Tibial nerve (tissue), 4 donors: ENCODE measurements around the gene MRPS34. TPM values are rescaled to one million over a fixed set of nuclear protein-coding genes. Genes with fewer than 3 reads are reported as not detected.

Experiments
- DNase-seq, 2 donors: peaks; one replicate each; pipeline ENCODE4 v3.0.0-alpha.2; 2019; ENCODE audit warnings: low spot score in 2 of 2
- H3K27ac ChIP-seq, 4 donors: fragments of 200-600 bp; sonication (generic) in 3 of 4; one replicate each; pipeline ENCODE4 v1.5.1; 2017 to 2019; ENCODE audit warnings: mild to moderate bottlenecking in 1 of 4
- H3K27me3 ChIP-seq, 2 donors: fragments of 200-600 bp; sonication (generic) in 1 of 2; one replicate each; pipeline versions ENCODE4 v1.5.1 to v1.6.0; 2017 to 2019
- H3K36me3 ChIP-seq, 3 donors: fragments of 200-600 bp; sonication (generic); one replicate each; pipeline ENCODE4 v1.5.1; 2018 to 2019
- H3K4me1 ChIP-seq, 4 donors: fragments of 200-600 bp; sonication (generic) in 3 of 4; one replicate each; pipeline ENCODE4 v1.5.1; 2017 to 2019
- H3K4me3 ChIP-seq, 4 donors: fragments of 200-600 bp; sonication (generic) in 3 of 4; one replicate each; pipeline ENCODE4 v1.5.1; 2017 to 2019; ENCODE audit warnings: mild to moderate bottlenecking in 1 of 4, moderate library complexity in 1 of 4
- H3K9me3 ChIP-seq, 4 donors: fragments of 200-600 bp; sonication (generic) in 3 of 4; one replicate each; pipeline ENCODE4 v1.5.1; 2017 to 2019
- CTCF ChIP-seq, 5 experiments: fragments of 200-600 bp in 3 of 5; fragments of 450-650 bp in 2 of 5; sonication (generic) in 3 of 5; IDR thresholded peaks; one replicate each; pipeline ENCODE4 v1.5.1; 2016 to 2019; ENCODE audit warnings: antibody characterized with exemption in 5 of 5, mild to moderate bottlenecking in 3 of 5, moderate library complexity in 2 of 5
- EP300 ChIP-seq, 2 donors: sonication (generic); formaldehyde crosslinking; IDR thresholded peaks; one replicate each; pipeline ENCODE4 v1.6.1; 2017; ENCODE audit warnings: antibody characterized with exemption in 2 of 2, mild to moderate bottlenecking in 1 of 2
- POLR2A ChIP-seq, 2 donors: fragments of 450-650 bp; IDR thresholded peaks; one replicate each; pipeline ENCODE4 v1.6.1; 2017; ENCODE audit warnings: antibody characterized with exemption in 2 of 2, mild to moderate bottlenecking in 2 of 2, moderate library complexity in 2 of 2
- WGBS, 2 donors: methylation state at CpG; one replicate each; pipeline ENCODE4 v1.1.5; 2018; 5-methylcytosine and 5-hydroxymethylcytosine counted together
- total RNA-seq, 4 donors: library from RNA; depleted of rRNA; stranded (reverse); fragments of >200 nt; gene quantifications; one replicate each; pipeline ENCODE4 v1.1.0, GENCODE V29; 2016

MRPS34 gene
- total RNA-seq, 4 donors from 2014 or later, result 58.1 to 121 (median 81.0) TPM

- H3K36me3 ChIP-seq, result peaks cover 0 to 62% (median 0%) of the 10 kb centered on the region in 3 donors
- DNase-seq, result no peak
- H3K27me3 ChIP-seq, result no peaks in the 10 kb centered on the region
- H3K4me1 ChIP-seq, result peaks cover 0 to 62% (median 27%) of the 10 kb centered on the region in 4 donors
- no peak for TF ChIP-seq POLR2A (IDR thresholded peaks at IDR 0.05)
- TF ChIP-seq EP300 (IDR thresholded peaks at IDR 0.05), result no peak
- no peak for TF ChIP-seq CTCF (IDR thresholded peaks at IDR 0.05)
- peak overlapping the region; percentile 74 to 91 (median 86) for H3K27ac ChIP-seq
- peak overlapping the region; percentile 80 to 93 (median 88) for H3K4me3 ChIP-seq
- H3K9me3 ChIP-seq, result no peaks in the 10 kb centered on the region
- WGBS, 2 donors, result 1% methylated on average over 31 to 47 of the region's 70 CpGs
Observed at GRCh38 chr16:1781758-1782407, 8.9 kb upstream of the MRPS34 start.

DNA sequence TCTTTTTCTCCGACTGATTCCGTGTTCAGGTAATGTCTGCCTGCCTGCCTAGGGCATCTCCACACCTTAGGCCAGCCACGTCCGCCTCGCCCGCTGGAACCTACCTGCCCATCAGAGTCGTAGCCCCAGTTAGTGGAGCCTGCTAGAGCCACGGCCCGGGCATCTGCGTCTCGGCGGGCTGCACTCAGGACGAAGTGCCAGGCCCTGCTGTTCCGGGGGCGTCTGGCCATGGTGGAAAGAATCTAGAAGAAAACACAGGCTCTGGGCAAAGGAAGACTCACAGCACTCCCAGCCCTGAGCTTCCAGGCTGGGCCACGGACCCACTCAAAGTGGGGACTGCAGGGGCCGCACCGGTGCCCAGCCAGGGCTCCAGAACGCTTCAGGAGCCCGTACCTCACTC, 8.3 kb upstream of the MRPS34 start:
- Histone ChIP-seq H3K9me3 (no peaks in the 10 kb centered on the region), H3K27me3 (no peaks in the 10 kb centered on the region), H3K4me3 (peak overlapping the region; percentile 80 to 93 (median 88)), H3K4me1 (peaks cover 0 to 61% (median 27%) of the 10 kb centered on the region in 4 donors), H3K36me3 (peaks cover 0 to 62% (median 0%) of the 10 kb centered on the region in 3 donors), H3K27ac (peak overlapping the region in 3 of 4 donors; percentile 83 to 91 (median 88))
- WGBS, 2 donors, result 67 to 72% methylated on average over 16 to 20 of the region's 20 CpGs
- no peak for TF ChIP-seq POLR2A (IDR thresholded peaks at IDR 0.05)
- no peak for TF ChIP-seq CTCF (IDR thresholded peaks at IDR 0.05)
- no peak for TF ChIP-seq EP300 (IDR thresholded peaks at IDR 0.05)
- no peak for DNase-seq

DNA sequence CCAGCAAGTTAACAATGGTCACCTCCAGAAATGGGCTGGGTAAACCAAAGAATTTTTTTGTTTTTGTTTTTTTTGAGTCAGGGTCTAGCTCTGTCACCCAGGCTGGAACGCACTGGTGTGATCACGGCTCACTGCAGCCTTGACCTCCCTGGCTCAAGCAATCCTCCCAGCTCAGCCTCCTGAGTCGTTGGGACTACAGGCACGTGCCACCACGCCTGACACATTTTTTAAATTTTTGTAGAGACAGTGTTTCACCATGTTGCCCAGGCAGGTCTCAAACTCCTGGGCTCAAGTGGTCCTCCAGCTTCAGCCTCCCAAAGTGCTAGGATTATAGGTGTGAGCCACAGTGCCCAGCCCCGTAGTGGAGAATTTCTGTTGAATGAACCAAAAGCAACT, 7.7 kb upstream of the MRPS34 start:
- Histone ChIP-seq H3K36me3 (peaks cover 0 to 62% (median 0%) of the 10 kb centered on the region in 3 donors), H3K4me1 (peaks cover 0 to 61% (median 27%) of the 10 kb centered on the region in 4 donors), H3K4me3 (peak overlapping the region in 1 of 4 donors; percentile 93), H3K9me3 (no peaks in the 10 kb centered on the region), H3K27me3 (no peaks in the 10 kb centered on the region), H3K27ac (no peak overlapping the region)
- TF ChIP-seq EP300 (IDR thresholded peaks at IDR 0.05) (no peak), POLR2A (IDR thresholded peaks at IDR 0.05) (no peak), CTCF (IDR thresholded peaks at IDR 0.05) (no peak)
- WGBS, 2 donors, result 76 to 77% methylated on average over 6 of the region's 6 CpGs
- no peak for DNase-seq

- H3K4me1 ChIP-seq, result peaks cover 0 to 58% (median 22%) of the 10 kb centered on the region in 4 donors
- no peak overlapping the region for H3K4me3 ChIP-seq
- TF ChIP-seq EP300 (IDR thresholded peaks at IDR 0.05), result no peak
- no peak for DNase-seq
- 67 to 74% methylated on average over 16 to 25 of the region's 27 CpGs for WGBS, 2 donors
- no peaks in the 10 kb centered on the region for H3K27me3 ChIP-seq
- H3K27ac ChIP-seq, result no peak overlapping the region
- peaks cover 0 to 62% (median 0%) of the 10 kb centered on the region in 3 donors for H3K36me3 ChIP-seq
- no peaks in the 10 kb centered on the region for H3K9me3 ChIP-seq
Observed at GRCh38 chr16:1779741-1780676, 7.1 kb upstream of the MRPS34 start.

GRCh38 chr16:1779234-1779701, 6.3 kb upstream of the MRPS34 start:
- H3K4me3 ChIP-seq, result no peak overlapping the region
- peaks cover 0 to 64% (median 0%) of the 10 kb centered on the region in 3 donors for H3K36me3 ChIP-seq
- DNase-seq, result no peak
- no peaks in the 10 kb centered on the region for H3K27me3 ChIP-seq
- TF ChIP-seq EP300 (IDR thresholded peaks at IDR 0.05) (no peak), POLR2A (IDR thresholded peaks at IDR 0.05) (no peak), CTCF (IDR thresholded peaks at IDR 0.05) (no peak)
- no peak overlapping the region for H3K27ac ChIP-seq
- H3K4me1 ChIP-seq, result peaks cover 0 to 58% (median 24%) of the 10 kb centered on the region in 4 donors
- no peaks in the 10 kb centered on the region for H3K9me3 ChIP-seq
- WGBS, 2 donors, result 74 to 77% methylated on average over 6 to 8 of the region's 8 CpGs
